ENCODE results near the gene NCOA4.
"Not testable (repeated sequence)": the region's sequence is repeated elsewhere in the genome, so short reads cannot be mapped to it uniquely, and the experiment has no call there.

NCOA4 gene

DNA sequence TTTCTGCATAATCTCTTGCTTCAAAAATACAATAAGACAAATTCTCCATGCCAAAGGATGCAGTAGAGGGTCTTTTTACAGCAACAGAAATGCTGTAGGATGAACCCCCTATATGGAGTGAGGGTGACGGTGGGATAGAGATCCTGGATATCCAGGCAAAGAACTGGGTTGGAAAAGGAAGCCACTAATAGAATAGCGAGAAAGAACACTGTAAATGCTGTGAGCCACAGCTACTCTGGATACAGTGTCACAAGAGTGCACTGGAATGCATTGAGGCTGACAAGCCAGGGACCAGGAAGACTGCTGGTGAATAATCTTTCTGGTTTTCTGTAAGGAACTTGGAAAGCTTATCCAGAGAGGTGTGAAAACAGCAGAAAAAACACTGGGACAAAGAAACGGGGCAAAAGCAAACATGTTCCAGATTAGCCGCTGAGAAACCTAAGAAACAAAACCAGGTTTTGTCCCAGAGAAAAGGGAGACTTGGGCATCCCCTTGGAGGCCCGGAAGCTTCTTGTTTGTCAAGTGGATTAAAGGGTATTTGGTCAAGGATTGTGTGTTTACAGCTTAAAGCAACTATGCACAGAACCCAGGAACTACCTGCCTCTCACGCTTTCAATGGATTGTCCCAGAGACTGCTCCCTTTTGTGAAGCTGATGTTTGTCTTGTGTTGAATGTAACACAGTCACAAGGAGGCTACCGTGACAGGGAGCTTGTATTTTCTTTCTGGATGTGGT lies 21.8 kb upstream of the NCOA4 start:
- DNase-seq: no peak

- no peak for DNase-seq
Measured at GRCh38 chr10:46050941-46051623, 20.7 kb upstream of the NCOA4 start.

GRCh38 chr10:46049497-46049831 lies 19.0 kb upstream of the NCOA4 start:
- not testable (repeated sequence) for DNase-seq

DNA sequence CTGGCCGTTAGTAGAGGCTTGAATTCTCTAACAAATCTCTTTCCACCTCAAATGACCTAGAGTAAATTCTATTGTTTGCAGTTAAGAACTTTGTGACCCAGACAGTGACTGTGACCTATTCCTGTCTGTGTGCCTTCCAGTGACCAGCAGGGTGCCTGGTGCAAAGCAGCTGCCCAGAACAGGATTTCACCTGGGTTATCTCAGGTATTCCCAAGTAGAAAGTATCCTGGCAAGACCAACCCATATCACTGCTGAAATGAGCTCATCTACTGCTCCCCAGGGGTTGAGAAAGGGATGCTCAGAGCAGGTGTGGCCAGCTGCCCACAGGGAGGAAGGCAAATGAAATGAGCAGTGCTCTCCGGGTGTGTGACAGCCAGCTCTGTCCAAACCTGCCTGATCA lies 17.7 kb upstream of the NCOA4 start:
- no peak for DNase-seq

GRCh38 chr10:46046261-46046660 lies 15.8 kb upstream of the NCOA4 start, which contains the start of gene MSMB:
Gene MSMB, minus strand, starts transcription at chr10:46046269. Its CDS starts 32 bp downstream, at chr10:46046237.
- DNase-seq: no peak

- DNase-seq: no peak
Measured at GRCh38 chr10:46042527-46042926, 12.1 kb upstream of the NCOA4 start.

DNA sequence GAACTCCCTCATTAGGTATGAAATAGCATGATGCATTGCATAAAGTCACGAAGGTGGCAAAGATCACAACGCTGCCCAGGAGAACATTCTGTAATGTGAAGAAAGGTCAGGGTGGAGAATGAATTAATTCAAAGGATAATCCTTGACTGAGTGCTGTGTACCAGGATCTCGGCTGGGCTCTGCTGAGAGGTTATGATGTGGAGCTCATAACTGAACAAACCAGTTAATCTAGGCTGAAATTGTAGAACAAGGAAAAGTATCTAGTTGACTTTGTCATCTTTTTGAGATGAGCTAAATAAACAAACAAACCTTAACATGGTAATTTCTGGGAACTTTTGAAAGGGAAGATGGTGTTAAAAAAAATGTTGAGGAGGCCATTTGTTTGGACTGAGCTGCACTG lies 9.6 kb upstream of the NCOA4 start:
- DNase-seq: no peak

- DNase-seq: no peak
Measured at GRCh38 chr10:46037107-46037825, 6.8 kb upstream of the NCOA4 start.

DNA sequence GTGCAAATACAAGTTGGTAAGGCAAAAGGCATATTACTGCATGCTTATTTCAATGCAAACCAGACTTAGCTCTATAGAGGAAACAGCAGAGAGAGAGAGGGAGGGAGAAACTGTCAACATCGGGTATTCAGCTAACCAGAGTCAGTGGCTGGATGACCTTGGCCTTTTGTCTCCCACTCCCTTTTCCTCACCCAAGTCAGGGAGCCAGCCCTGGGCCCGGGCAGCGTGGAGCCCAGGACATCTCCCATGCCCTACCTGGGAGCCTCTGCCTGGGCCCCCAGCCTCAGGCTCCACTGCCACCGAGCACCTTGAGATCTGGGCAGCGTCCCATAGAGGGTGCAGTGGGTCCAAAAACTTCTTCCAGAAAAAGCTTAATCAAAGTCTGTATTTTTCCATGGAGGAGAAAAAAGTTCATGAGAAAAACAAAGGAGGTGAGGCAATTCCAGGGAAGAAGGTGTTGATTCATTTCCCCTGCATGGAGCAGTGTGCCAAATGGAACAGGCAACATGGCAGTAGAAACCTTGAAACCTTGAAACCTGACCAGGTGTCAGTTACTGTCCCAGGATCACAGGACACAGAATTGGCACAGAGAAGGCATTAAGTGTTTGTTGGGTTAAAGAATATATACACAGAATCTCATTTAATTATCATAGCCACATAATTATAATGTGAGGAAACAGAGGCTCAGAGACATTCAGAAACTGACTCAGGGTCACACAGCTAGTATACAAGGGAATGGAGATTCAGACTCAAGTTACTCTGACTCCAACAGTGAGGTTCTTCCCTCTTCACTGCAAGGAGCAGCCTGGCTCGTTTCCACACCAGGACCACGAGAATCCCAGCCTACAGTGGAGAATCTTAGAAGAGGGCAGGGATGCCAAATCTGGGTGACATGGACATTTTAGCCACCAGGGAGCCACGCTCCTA lies 5.8 kb upstream of the NCOA4 start:
- DNase-seq: peak; percentile 24 to 39

DNA sequence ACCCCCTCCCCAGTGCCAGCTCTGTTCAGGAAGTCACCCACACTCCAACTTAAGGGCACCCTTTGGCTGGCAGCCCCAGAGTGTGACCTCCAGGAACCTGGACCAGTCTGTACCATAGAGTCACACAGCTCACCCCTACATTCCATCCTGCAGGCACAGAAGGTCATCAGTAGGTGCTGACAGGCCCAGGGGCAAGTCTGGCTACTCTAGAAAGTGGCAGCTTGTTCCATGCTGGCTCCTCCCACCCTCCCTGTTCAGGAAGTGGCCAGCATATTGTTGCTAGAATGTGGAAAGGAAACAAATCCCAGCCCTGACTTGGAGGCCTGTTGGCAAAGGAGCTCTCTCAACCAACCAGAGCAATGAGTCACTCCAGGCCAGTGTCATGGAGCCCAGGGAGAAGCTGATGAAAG lies 3.2 kb upstream of the NCOA4 start:
- DNase-seq: no peak

DNA sequence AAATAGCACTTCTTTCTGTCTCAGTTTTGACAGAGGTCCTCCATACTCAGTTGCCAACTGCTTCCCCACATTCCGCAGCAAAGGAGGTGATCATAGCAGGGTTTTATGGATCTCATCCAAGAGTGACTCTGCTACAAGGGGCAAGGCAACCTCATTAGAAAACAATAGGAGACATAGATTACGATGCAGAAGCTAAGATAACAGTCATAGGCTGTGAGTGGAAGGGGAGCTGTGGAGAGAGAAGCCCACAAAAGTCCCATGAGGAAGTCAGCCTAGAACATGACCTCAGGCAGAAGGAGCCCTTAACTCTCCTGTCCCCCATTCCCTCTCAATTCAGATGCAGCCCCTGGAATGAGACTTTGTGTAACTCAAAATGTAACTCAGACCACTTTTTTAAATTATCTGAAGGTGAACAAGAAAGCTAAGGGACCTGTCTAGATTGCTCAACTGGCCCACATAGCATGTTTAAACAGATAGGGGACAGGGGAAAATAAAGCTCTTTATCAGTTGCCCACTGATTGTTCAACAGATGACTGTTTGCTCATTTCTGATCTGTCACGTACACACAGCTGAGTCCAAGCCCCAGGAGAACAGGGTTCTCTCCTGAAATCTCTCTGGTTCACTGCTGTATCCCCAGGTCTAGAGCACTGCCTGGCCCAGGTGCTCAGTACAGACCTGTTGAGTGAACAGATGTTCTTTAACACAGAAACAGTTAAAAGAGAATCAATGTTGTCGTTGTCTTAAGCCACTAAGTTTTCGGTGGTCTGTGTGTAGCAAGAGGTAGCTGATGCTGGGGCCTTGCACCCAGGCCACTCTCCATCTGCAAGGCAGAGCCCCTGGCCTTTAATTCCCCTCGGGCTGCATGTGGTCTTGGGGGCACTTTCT lies 1.5 kb upstream of the NCOA4 start:
- DNase-seq: no peak

- no peak for DNase-seq
Measured at GRCh38 chr10:46029461-46030030, 877 bp downstream of the NCOA4 start.

GRCh38 chr10:46028584-46029460 lies 1.6 kb downstream of the NCOA4 start:
- peak; percentile 76 to 80 for DNase-seq

DNA sequence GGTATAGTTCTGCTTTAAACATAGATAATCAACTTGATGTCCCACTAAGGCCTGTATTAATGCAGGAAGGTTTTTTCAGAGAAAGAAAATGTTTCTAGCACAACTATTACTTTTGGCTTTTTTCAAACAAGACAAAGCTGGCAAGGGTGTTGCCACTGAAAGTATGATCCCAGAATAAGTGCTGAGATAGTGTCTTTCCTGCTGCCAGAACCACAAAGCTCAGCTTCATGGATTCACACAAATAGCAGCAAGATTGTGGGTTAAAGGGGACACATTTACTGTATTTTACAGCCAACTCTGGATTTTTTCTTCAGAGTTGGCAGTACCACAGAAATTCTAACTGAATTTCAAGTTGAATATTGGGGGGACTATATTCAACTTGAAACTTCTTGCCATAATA lies 4.3 kb downstream of the NCOA4 start:
- DNase-seq: no peak

DNA sequence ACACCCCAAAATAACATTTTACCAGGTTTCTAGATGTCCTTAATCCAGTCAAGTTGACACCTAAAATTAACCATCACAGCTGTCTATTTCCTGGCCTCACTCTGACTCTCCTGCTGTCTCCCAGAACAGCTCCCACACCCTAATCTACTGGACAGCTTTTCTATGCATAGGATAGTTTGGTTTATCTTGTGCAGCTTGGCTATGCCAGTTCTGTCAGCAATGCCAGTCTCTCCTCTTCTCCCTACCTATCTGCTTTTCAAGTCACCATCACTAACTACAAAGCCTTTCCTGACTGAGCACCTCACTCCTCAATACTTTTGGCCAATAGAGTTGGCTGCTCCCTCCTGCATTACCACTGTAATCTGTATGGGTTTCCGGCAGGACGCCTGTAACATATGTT lies 5.0 kb downstream of the NCOA4 start:
- DNase-seq: no peak

- no peak for DNase-seq
Measured at GRCh38 chr10:46024948-46025347, 5.5 kb downstream of the NCOA4 start.

- DNase-seq: peak; percentile 90 to 91
Measured at GRCh38 chr10:46022978-46023702, 7.3 kb downstream of the NCOA4 start.

DNA sequence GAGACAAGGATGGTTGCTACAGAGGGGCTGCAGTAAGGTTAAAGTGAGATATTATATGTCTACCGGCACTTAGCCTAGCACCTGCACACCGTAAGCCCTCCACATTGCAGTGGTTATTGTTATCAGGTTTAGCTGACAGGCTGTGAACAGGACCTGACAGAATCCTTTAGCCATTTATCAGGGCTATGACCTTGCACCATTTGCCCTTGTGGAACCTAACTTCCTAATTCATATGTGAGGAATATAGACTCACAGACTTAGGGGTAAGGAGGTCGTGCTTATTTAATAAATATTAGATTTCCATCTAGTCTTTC lies 10.1 kb downstream of the NCOA4 start:
- DNase-seq: no peak

GRCh38 chr10:46019569-46020343 lies 10.7 kb downstream of the NCOA4 start:
- peak; percentile 27 to 30 for DNase-seq

All from AML-193 (cell line).